ENCODE results near the gene ADGRG2. TPM values are rescaled to one million over a fixed set of nuclear protein-coding genes. Genes with fewer than 3 reads are reported as not detected.
A peak's percentile ranks its signal among the peaks of the same experiment; 100 is the strongest.
"Not testable (repeated sequence)": the region's sequence is repeated elsewhere in the genome, so short reads cannot be mapped to it uniquely, and the experiment has no call there.

Gene ADGRG2
- total and polyA plus RNA-seq, 3 donors from 2014 or later: 5.0 to 17.2 (median 5.8) TPM

GRCh38 chrX:19017271-19017670 lies 105.0 kb downstream of the ADGRG2 start:
- DNase-seq: peak; percentile 15
- WGBS, 2 donors: 17 to 44% methylated on average over 1 to 3 of the region's 3 CpGs
- Histone ChIP-seq H3K27me3 (no peaks in the 10 kb centered on the region), H3K9me3 (no peaks in the 10 kb centered on the region), H3K4me3 (no peak overlapping the region), H3K4me1 (no peaks in the 10 kb centered on the region), H3K27ac (no peak overlapping the region), H3K36me3 (ENCODE audit: low read depth, missing control alignments) (no peaks in the 10 kb centered on the region)
- intact Hi-C loops (cut with DNase I; ENCODE audit: low total_unique reads): no loop called here
- no peak for TF ChIP-seq POLR2A (IDR thresholded peaks at IDR 0.05)
- TF ChIP-seq CTCF (IDR thresholded peaks at IDR 0.05): no peak

GRCh38 chrX:19016614-19017013 lies 105.7 kb downstream of the ADGRG2 start:
- H3K27me3 ChIP-seq; H3K4me3 ChIP-seq; H3K36me3 ChIP-seq (ENCODE audit: low read depth, missing control alignments); DNase-seq; H3K27ac ChIP-seq; H3K4me1 ChIP-seq; H3K9me3 ChIP-seq; intact Hi-C loops (cut with DNase I; ENCODE audit: low total_unique reads): not testable (repeated sequence)
- WGBS, 2 donors: 100% methylated on average over 3 to 8 of the region's 8 CpGs

GRCh38 chrX:19007868-19008267 lies 114.4 kb downstream of the ADGRG2 start:
- H3K36me3 ChIP-seq (ENCODE audit: low read depth, missing control alignments): no peaks in the 10 kb centered on the region
- WGBS, 2 donors: 96% methylated on average over 4 of the region's 4 CpGs
- TF ChIP-seq POLR2A (IDR thresholded peaks at IDR 0.05) (no peak), CTCF (IDR thresholded peaks at IDR 0.05) (no peak)
- intact Hi-C loops (cut with DNase I; ENCODE audit: low total_unique reads): no loop called here
- no peaks in the 10 kb centered on the region for H3K27me3 ChIP-seq
- DNase-seq: no peak
- no peaks in the 10 kb centered on the region for H3K4me1 ChIP-seq
- no peak overlapping the region for H3K27ac ChIP-seq
- H3K4me3 ChIP-seq: no peak overlapping the region
- H3K9me3 ChIP-seq: no peaks in the 10 kb centered on the region

- WGBS, 2 donors: 68 to 90% methylated on average over 2 to 7 of the region's 7 CpGs
- TF ChIP-seq CTCF (IDR thresholded peaks at IDR 0.05): no peak
- intact Hi-C loops (cut with DNase I; ENCODE audit: low total_unique reads): no loop called here
Measured at GRCh38 chrX:19007011-19007410, 115.3 kb downstream of the ADGRG2 start.

GRCh38 chrX:19005909-19006308 lies 116.4 kb downstream of the ADGRG2 start:
- 61 to 100% methylated on average over 1 to 4 of the region's 4 CpGs for WGBS, 2 donors
- no peaks in the 10 kb centered on the region for H3K4me1 ChIP-seq
- H3K4me3 ChIP-seq: no peak overlapping the region
- H3K36me3 ChIP-seq (ENCODE audit: low read depth, missing control alignments): no peaks in the 10 kb centered on the region
- no peak for DNase-seq
- intact Hi-C loops (cut with DNase I; ENCODE audit: low total_unique reads): no loop called here
- TF ChIP-seq POLR2A (IDR thresholded peaks at IDR 0.05): no peak
- TF ChIP-seq CTCF (IDR thresholded peaks at IDR 0.05): no peak
- no peaks in the 10 kb centered on the region for H3K9me3 ChIP-seq
- H3K27me3 ChIP-seq: no peaks in the 10 kb centered on the region
- no peak overlapping the region for H3K27ac ChIP-seq

More at GRCh38 chrX:19007011-19007410, 115.3 kb downstream of the ADGRG2 start:
- Histone ChIP-seq H3K27me3 (no peaks in the 10 kb centered on the region), H3K36me3 (ENCODE audit: low read depth, missing control alignments) (no peaks in the 10 kb centered on the region), H3K4me1 (no peaks in the 10 kb centered on the region), H3K27ac (no peak overlapping the region), H3K4me3 (no peak overlapping the region), H3K9me3 (no peaks in the 10 kb centered on the region)
- no peak for DNase-seq

All from testis (tissue), 3 donors.